HCT116 (cell line): Measurements from ENCODE around the gene MOB3A. TPM values are rescaled to one million over a fixed set of nuclear protein-coding genes. Genes with fewer than 3 reads are reported as not detected.
A peak's percentile ranks its signal among the peaks of the same experiment; 100 is the strongest.

ENCODE experiments used
- ATAC-seq: fragments of 200-7000 bp; cut with Tn5 transposase; 2 replicates; pipeline ENCODE4 v1.9.1; 2020; ENCODE audit warnings: mild to moderate bottlenecking, moderate library complexity
- BruUV-seq: library from RNA; stranded (reverse); fragments of 400-500 nt; replicated peaks from 2 replicates; lab custom pipeline; 2021; lab: Mats Ljungman, UMichigan
- CTCF ChIA-PET: fragments of 300-600 bp; sonication (Branson Sonifier 250); formaldehyde crosslinking; loops from one replicate; lab custom pipeline; 2021; ENCODE audit warnings: antibody characterized with exemption; lab: Charles Lee
- POLR2A ChIA-PET: fragments of 300-600, 350-600 bp; sonication (Branson Sonifier 250); formaldehyde crosslinking; loops from one replicate; lab custom pipeline; 2021; ENCODE audit warnings: antibody characterized with exemption; lab: Charles Lee
- RAD21 ChIA-PET, 2 experiments: fragments of 300-600 bp; sonication (Branson Sonifier 250); formaldehyde crosslinking; loops; one replicate each; lab custom pipeline; 2023; ENCODE audit warnings: low total read pairs in 2 of 2; ENCODE audit not compliant: uncharacterized antibody in 2 of 2, unreplicated experiment in 2 of 2, low non-redundant PET in 1 of 2; lab: Charles Lee
- DNase-seq: peaks from one replicate; pipeline ENCODE4 v3.0.0-alpha.2; 2010; ENCODE audit warnings: low read depth, low spot score
- H2AFZ ChIP-seq: fragments of 200-600 bp; shearing (Covaris generic), sonication (generic); 2 replicates; pipeline ENCODE4 v1.6.1; 2017; ENCODE audit warnings: low read depth, mixed run types, mixed read lengths, antibody characterized with exemption, low read length; ENCODE audit not compliant: poor library complexity, severe bottlenecking
- H3K27ac ChIP-seq: 2 replicates; pipeline ENCODE4 v1.5.1; 2012; ENCODE audit warnings: low read depth, low read length
- H3K27me3 ChIP-seq: fragments of 200-600 bp; sonication (generic); 2 replicates; pipeline ENCODE4 v1.6.1; 2016; ENCODE audit warnings: mixed run types, low read length, mixed read lengths; ENCODE audit not compliant: insufficient read depth
- H3K36me3 ChIP-seq, 2 experiments: fragments of 200-500 bp in 1 of 2; fragments of 200-600 bp in 1 of 2; sonication (Bioruptor generic) in 1 of 2; sonication (generic) in 1 of 2; 2 replicates each; pipeline versions ENCODE4 v1.5.1 to v1.6.1; 2014 to 2016; ENCODE audit warnings: low read length in 2 of 2, inconsistent platforms in 1 of 2, mixed read lengths in 1 of 2, mixed run types in 1 of 2; ENCODE audit not compliant: insufficient read depth in 2 of 2, control insufficient read depth in 1 of 2
- H3K4me1 ChIP-seq, 2 experiments: fragments of 200-600 bp in 1 of 2; sonication (generic) in 1 of 2; 2 replicates each; pipeline versions ENCODE4 v1.5.1 to v1.6.1; 2012 to 2017; ENCODE audit warnings: low read length in 2 of 2, inconsistent platforms in 1 of 2, mild to moderate bottlenecking in 1 of 2, mixed read lengths in 1 of 2, mixed run types in 1 of 2, moderate library complexity in 1 of 2; ENCODE audit not compliant: insufficient read depth in 2 of 2, control insufficient read depth in 1 of 2
- H3K4me2 ChIP-seq: fragments of 200-600 bp; sonication (generic); 2 replicates; pipeline ENCODE4 v1.6.1; 2017; ENCODE audit warnings: mixed run types, low read length, mixed read lengths
- H3K4me3 ChIP-seq, 2 experiments: fragments of 200-600 bp in 1 of 2; sonication (generic) in 1 of 2; replicated peaks in 1 of 2; 2 replicates each; pipeline ENCODE4 v1.5.1; 2011 to 2016; ENCODE audit warnings: low read length in 2 of 2, control low read depth in 1 of 2, low read depth in 1 of 2, mild to moderate bottlenecking in 1 of 2, mixed read lengths in 1 of 2, mixed run types in 1 of 2
- H3K79me2 ChIP-seq: fragments of 200-600 bp; sonication (generic); 2 replicates; pipeline ENCODE4 v1.6.1; 2017; ENCODE audit warnings: mild to moderate bottlenecking, mixed run types, low read length, moderate library complexity, mixed read lengths; ENCODE audit not compliant: insufficient read depth
- H3K9ac ChIP-seq: fragments of 200-600 bp; sonication (generic); 2 replicates; pipeline ENCODE4 v1.6.1; 2016; ENCODE audit warnings: low read length, mixed read lengths
- H3K9me2 ChIP-seq: fragments of 200-600 bp; sonication (generic), shearing (Covaris generic); 2 replicates; pipeline ENCODE4 v1.6.1; 2017; ENCODE audit warnings: mixed run types, mild to moderate bottlenecking, moderate library complexity; ENCODE audit not compliant: insufficient read depth
- H3K9me3 ChIP-seq, 2 experiments: fragments of 200-500 bp in 1 of 2; fragments of 200-600 bp in 1 of 2; sonication (Bioruptor generic) in 1 of 2; sonication (generic) in 1 of 2; 2 replicates each; pipeline ENCODE4 v1.6.1; 2014 to 2017; ENCODE audit warnings: low read length in 2 of 2, mixed read lengths in 2 of 2, inconsistent platforms in 1 of 2, low read depth in 1 of 2, mild to moderate bottlenecking in 1 of 2, mixed run types in 1 of 2, moderate library complexity in 1 of 2; ENCODE audit not compliant: control insufficient read depth in 1 of 2, insufficient read depth in 1 of 2
- H4K20me1 ChIP-seq: fragments of 200-600 bp; sonication (generic), shearing (Covaris generic); 2 replicates; pipeline ENCODE4 v1.6.1; 2017; ENCODE audit warnings: mixed run types, mild to moderate bottlenecking, moderate library complexity; ENCODE audit not compliant: insufficient read depth
- ELF1 ChIP-seq: IDR thresholded peaks from 2 replicates; pipeline ENCODE4 v1.6.1; 2012; ENCODE audit warnings: low read depth, borderline replicate concordance
- EZH2phosphoT487 ChIP-seq: fragments of 200-600 bp; IDR thresholded peaks from 2 replicates; pipeline ENCODE4 v1.6.1; 2018; ENCODE audit warnings: antibody characterized with exemption, borderline replicate concordance
- POLR2AphosphoS5 ChIP-seq: IDR thresholded peaks from 2 replicates; pipeline ENCODE4 v1.6.1; 2011; ENCODE audit warnings: mild to moderate bottlenecking, low read depth, low read length, moderate library complexity
- YY1 ChIP-seq: IDR thresholded peaks from 2 replicates; pipeline ENCODE4 v1.6.1; 2011; ENCODE audit warnings: low read length, low read depth, moderate library complexity, mild to moderate bottlenecking; ENCODE audit not compliant: insufficient replicate concordance; ENCODE audit errors: extremely low read depth
- intact Hi-C: fragments of 100-400 bp; cut with micrococcal nuclease; formaldehyde crosslinking; loops from 2 replicates; pipeline ENCODE4 v1.10.0; 2022
- total RNA-seq: library from RNA; stranded (reverse); gene quantifications from one replicate; pipeline ENCODE4 v1.2.1, GENCODE V29; 2021; ENCODE audit not compliant: unreplicated experiment

The MOB3A gene
- total RNA-seq, 1 experiment from 2014 or later = 32.1 TPM

DNA sequence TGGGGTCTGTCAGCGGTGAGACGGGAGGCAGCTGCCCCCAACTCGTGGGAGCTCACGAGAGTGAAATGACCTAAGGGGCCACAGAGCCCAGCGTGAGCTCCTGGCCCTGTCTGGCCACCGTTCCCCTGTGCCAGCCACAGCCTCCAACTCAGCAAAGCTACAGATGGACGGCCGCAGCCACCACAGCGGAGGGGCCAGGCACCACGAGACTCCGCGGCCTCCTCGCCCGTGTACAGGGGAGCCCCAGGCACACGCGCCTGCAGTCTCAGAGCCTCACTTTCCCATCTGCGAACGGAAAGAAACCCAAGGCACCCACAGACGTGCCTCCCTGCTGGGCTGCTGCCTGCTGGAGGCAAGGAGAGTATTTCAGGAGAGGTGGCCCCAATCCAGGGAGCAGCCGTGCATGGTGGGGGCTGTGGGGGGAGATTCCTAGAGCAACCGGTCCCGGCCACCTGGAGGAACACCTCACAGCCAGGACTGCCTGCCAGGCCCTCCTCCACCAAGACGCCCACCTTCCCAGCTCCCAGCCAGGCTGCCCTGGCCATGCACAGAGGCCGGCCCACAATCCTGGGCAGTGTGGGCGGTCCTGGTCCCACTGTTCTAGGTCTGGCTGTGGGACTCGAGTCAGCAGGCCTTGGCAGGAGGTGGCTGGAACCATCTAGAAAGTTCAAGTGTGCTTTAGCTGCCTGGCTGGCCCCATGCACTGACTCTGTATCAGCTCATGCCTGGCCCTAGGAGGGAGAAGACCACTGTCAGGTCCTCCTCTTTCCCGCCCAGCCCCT lies 47.0 kb downstream of the MOB3A start:
- no TSS peak for BruUV-seq
- Histone ChIP-seq H3K9me2 (no peaks in the 10 kb centered on the region), H3K4me1 (peaks cover 57 to 85% of the 10 kb centered on the region in 2 experiments), H3K36me3 (peaks cover 5 to 13% of the 10 kb centered on the region in 2 experiments; a peak in 3 of 4 replicates), H3K9me3 (no peaks in the 10 kb centered on the region), H3K79me2 (peaks cover 52% of the 10 kb centered on the region), H3K4me2 (peak overlapping the region; percentile 100), H4K20me1 (peaks cover 5% of the 10 kb centered on the region; the same call in 1 of the 2 replicates), H3K27me3 (no peaks in the 10 kb centered on the region), H2AFZ (no peak overlapping the region), H3K4me3 (peak overlapping the region; percentile 92), H3K9ac (peak overlapping the region; percentile 90), H3K27ac (peak overlapping the region; percentile 85)
- DNase-seq (no peak), ATAC-seq (no peak)
- intact Hi-C loops = no loop called here
- POLR2A ChIA-PET = interaction anchor here (1.1 to 4.3 kb wide), 4 partner anchors 10 to 18 kb away, joined by 3 to 17 read pairs (median 7); no protein-coding TSS in a partner anchor
- RAD21 ChIA-PET = no interaction called here
- CTCF ChIA-PET = no interaction called here
- TF ChIP-seq POLR2AphosphoS5 (peak; percentile 8; the same call in 1 of the 2 replicates), ELF1 (no peak), EZH2phosphoT487 (no peak)

DNA sequence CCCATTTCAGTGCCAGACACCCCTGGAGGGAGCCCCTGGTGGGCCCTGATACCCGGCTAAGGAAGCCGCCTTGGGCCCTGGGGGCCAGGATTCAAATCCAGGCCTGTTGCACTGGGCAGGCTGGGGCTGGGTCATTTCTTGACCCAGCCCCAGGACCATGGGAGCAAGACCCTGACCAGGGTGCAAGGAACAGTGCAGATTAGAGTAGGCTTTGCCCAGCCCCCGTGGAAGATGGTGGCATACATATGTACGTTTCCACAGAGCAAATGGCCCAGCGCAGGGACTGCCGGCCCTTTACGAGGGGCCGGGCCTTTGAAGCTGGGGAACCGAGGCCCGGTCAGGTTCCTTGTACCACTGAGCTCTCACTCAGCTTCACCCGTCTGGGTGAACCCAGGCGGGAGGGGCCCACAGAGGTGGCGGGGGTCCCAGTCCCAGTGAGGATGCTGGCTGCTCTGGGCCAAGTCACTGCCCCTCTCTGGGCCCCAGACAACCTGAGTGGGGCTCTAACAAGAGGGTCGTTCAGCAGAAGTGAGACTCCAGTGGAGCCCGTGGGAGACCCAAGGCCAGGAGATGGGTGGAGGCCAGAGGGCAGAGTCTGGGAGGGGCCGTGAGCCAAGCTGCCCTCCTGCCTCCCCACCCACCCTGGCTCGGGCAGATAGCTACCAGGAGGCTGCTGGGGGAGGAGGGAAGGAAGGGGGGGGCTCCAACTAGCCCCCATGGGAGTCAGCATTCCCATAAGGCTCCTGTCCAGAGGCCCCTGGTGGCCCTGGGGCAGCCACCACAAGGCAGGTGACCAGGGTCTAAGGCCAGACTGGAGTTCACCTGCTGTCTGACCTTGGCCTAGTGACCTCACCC lies 47.8 kb downstream of the MOB3A start:
- DNase-seq = no peak
- no peaks in the 10 kb centered on the region for H3K9me2 ChIP-seq
- peak overlapping the region; percentile 100 for H3K4me2 ChIP-seq
- ChIA-PET POLR2A (interaction anchor here (1.0 to 4.3 kb wide), 5 partner anchors 9 to 17 kb away, joined by 3 to 17 read pairs (median 6); no protein-coding TSS in a partner anchor), CTCF (no interaction called here), RAD21 (no interaction called here)
- TF ChIP-seq YY1 (no peak), POLR2AphosphoS5 (0 out of 2 replicates have a peak, but pooled peaks have one; percentile 17)
- peak overlapping the region in 1 of 2 experiments; percentile 2; a peak in 1 of 4 replicates for H3K4me3 ChIP-seq
- peak overlapping the region; percentile 56 for H3K27ac ChIP-seq
- ATAC-seq = no peak
- no peak overlapping the region for H2AFZ ChIP-seq
- H3K9me3 ChIP-seq = no peaks in the 10 kb centered on the region
- no TSS peak for BruUV-seq
- peaks cover 52% of the 10 kb centered on the region for H3K79me2 ChIP-seq
- intact Hi-C loops = no loop called here
- no peaks in the 10 kb centered on the region for H3K27me3 ChIP-seq
- H4K20me1 ChIP-seq = peaks cover 5% of the 10 kb centered on the region; the same call in 1 of the 2 replicates
- peak overlapping the region; percentile 45 for H3K9ac ChIP-seq
- H3K4me1 ChIP-seq = peaks cover 49 to 81% of the 10 kb centered on the region in 2 experiments
- peaks cover 5 to 15% of the 10 kb centered on the region in 2 experiments; a peak in 3 of 4 replicates for H3K36me3 ChIP-seq
